ENCODE data around the gene DAZL. TPM values are rescaled to one million over a fixed set of nuclear protein-coding genes. Genes with fewer than 3 reads are reported as not detected.

DAZL gene
- total RNA-seq, 1 experiment from 2014 or later, result not detected

GRCh38 chr3:16536996-16537395 is 68.2 kb downstream of the DAZL start:
- TF ChIP-seq CTCF (conservative IDR thresholded peaks at IDR 0.05) (no peak), EZH2 (IDR thresholded peaks at IDR 0.05; ENCODE audit: low read depth) (no peak)
- Histone ChIP-seq H3K79me2 (ENCODE audit: low read depth) (no peaks in the 10 kb centered on the region), H3F3A (ENCODE audit: insufficient read depth, low read depth) (no peaks in the 10 kb centered on the region), H3K9me2 (ENCODE audit: insufficient read depth) (no peaks in the 10 kb centered on the region), H3K9me3 (ENCODE audit: insufficient read depth, low read depth) (no peaks in the 10 kb centered on the region), H3K4me3 (no peak overlapping the region), H3K4me2 (no peak overlapping the region), H3K27me3 (ENCODE audit: insufficient read depth, low read depth) (peaks cover 19% of the 10 kb centered on the region), H4K20me1 (ENCODE audit: insufficient read depth) (no peaks in the 10 kb centered on the region), H3K36me3 (ENCODE audit: low read depth) (no peaks in the 10 kb centered on the region), H3K27ac (no peak overlapping the region), H2AFZ (no peak overlapping the region), H3K4me1 (replicated peaks; ENCODE audit: insufficient read depth) (no peaks in the 10 kb centered on the region)
- intact Hi-C loops (cut with micrococcal nuclease; ENCODE audit: unreplicated experiment), result no loop called here
- BruUV-seq (replicated peaks), result no TSS peak
- ChIA-PET CTCF (interaction anchor here (0.6 kb wide), 1 partner anchor 108 kb away, joined by 3 read pairs; no protein-coding TSS in a partner anchor), POLR2A (ENCODE audit: unreplicated experiment) (no interaction called here)
- no peak for DNase-seq

Other genes starting within 250 kb of the DAZL start
- gene RFTN1, start 91.7 kb downstream of the DAZL start, total RNA-seq (2021), result 0.41 TPM in 1 of 2 replicates, not detected in the other

Measured in PC-9 (cell line).